ENCODE data around the gene ZWILCH. TPM values are rescaled to one million over a fixed set of nuclear protein-coding genes. Genes with fewer than 3 reads are reported as not detected.

The ZWILCH gene
- total and polyA plus RNA-seq, 2 experiments from 2014 or later: 51.0 to 64.1 TPM

DNA sequence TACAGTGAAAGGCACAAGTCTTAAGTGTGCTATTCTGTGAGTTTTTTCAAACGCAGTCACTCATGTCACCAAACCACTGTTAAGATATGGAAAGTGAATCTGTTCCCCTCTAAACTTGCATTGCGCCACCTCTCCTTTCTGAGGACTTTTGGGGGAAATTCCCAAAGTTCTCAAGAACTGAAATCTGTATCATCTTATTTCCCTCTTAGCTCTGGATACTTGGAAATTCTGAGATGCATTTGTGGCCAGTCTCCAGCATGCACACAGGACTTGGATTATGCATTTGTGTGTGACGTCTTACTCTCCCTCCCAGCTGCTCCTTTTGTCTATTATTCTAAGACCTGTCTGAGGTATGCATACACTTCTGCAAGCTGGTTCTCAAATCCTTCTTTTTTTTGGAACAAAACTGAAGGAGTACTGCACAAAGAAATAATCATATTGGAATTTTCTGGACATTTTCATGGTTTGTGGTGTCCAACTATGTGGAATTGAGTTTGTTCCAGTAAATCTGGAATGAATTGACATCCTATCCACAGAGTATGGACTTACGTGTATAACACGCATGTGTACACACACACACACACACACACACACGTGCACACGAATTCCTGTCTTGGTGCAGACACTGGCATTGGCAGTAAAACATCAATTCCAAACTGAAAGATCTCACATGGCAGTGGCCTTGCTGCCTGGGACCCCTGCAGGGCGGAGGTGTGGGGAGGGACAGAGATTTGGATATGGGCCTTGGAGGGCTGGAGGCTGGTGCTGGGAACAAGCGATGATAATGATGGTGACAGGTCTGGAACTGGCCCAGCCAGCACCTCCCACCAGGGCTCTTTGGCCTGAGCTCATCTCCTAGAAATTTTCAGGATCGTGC lies 68.8 kb downstream of the ZWILCH start (continued):
- TF ChIP-seq EZH2phosphoT487 (IDR thresholded peaks at IDR 0.05; ENCODE audit: unreplicated experiment): no peak
- TF ChIP-seq EZH2 (IDR thresholded peaks at IDR 0.05; ENCODE audit: low read depth, unreplicated experiment): no peak
- TF ChIP-seq, protein P1, sequence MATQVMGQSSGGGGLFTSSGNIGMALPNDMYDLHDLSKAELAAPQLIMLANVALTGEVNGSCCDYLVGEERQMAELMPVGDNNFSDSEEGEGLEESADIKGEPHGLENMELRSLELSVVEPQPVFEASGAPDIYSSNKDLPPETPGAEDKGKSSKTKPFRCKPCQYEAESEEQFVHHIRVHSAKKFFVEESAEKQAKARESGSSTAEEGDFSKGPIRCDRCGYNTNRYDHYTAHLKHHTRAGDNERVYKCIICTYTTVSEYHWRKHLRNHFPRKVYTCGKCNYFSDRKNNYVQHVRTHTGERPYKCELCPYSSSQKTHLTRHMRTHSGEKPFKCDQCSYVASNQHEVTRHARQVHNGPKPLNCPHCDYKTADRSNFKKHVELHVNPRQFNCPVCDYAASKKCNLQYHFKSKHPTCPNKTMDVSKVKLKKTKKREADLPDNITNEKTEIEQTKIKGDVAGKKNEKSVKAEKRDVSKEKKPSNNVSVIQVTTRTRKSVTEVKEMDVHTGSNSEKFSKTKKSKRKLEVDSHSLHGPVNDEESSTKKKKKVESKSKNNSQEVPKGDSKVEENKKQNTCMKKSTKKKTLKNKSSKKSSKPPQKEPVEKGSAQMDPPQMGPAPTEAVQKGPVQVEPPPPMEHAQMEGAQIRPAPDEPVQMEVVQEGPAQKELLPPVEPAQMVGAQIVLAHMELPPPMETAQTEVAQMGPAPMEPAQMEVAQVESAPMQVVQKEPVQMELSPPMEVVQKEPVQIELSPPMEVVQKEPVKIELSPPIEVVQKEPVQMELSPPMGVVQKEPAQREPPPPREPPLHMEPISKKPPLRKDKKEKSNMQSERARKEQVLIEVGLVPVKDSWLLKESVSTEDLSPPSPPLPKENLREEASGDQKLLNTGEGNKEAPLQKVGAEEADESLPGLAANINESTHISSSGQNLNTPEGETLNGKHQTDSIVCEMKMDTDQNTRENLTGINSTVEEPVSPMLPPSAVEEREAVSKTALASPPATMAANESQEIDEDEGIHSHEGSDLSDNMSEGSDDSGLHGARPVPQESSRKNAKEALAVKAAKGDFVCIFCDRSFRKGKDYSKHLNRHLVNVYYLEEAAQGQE (IDR thresholded peaks at IDR 0.05; ENCODE audit: unreplicated experiment): no peak
- TF ChIP-seq, protein P2, sequence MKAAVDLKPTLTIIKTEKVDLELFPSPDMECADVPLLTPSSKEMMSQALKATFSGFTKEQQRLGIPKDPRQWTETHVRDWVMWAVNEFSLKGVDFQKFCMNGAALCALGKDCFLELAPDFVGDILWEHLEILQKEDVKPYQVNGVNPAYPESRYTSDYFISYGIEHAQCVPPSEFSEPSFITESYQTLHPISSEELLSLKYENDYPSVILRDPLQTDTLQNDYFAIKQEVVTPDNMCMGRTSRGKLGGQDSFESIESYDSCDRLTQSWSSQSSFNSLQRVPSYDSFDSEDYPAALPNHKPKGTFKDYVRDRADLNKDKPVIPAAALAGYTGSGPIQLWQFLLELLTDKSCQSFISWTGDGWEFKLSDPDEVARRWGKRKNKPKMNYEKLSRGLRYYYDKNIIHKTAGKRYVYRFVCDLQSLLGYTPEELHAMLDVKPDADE (IDR thresholded peaks at IDR 0.05): no peak

DNA sequence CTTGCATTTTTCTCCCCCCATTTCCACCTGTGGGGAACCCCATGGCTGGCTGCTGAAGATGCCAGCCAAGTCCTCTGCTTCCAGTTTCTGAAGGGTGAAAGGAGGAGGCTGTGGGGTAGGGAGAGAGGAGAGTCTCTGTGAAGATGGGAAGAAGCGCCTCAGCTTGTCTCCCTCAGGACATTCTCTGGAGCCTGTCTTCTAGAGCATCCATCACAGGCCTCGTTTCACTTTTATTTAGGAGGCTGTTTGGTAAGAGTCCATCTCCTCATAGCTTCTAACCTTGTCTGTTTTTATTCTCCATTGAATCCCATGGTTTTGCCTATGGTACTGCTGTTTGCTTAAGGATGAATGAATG lies 69.4 kb downstream of the ZWILCH start:
- no peak overlapping the region for H3K27ac Mint-ChIP-seq
- TF ChIP-seq ZNF114 (CRISPR knock-in tag; IDR thresholded peaks at IDR 0.05) (no peak), CREB1 (CRISPR knock-in tag; IDR thresholded peaks at IDR 0.05; ENCODE audit: low read depth) (no peak), JUNB (IDR thresholded peaks at IDR 0.05; ENCODE audit: unreplicated experiment) (no peak), EZH2phosphoT487 (IDR thresholded peaks at IDR 0.05; ENCODE audit: unreplicated experiment) (no peak), NANOG (IDR thresholded peaks at IDR 0.05; ENCODE audit: borderline replicate concordance) (no peak), EZH2 (IDR thresholded peaks at IDR 0.05; ENCODE audit: low read depth, unreplicated experiment) (no peak), POLR2AphosphoS5 (IDR thresholded peaks at IDR 0.05; ENCODE audit: low read depth) (no peak), ZNF331 (CRISPR knock-in tag; IDR thresholded peaks at IDR 0.05; ENCODE audit: low read depth) (no peak), STAT1 (IDR thresholded peaks at IDR 0.05; ENCODE audit: unreplicated experiment) (no peak)
- TF ChIP-seq, protein P2 (IDR thresholded peaks at IDR 0.05): no peak
- TF ChIP-seq, protein P1 (IDR thresholded peaks at IDR 0.05; ENCODE audit: unreplicated experiment): no peak
- TF ChIP-seq, protein P3, sequence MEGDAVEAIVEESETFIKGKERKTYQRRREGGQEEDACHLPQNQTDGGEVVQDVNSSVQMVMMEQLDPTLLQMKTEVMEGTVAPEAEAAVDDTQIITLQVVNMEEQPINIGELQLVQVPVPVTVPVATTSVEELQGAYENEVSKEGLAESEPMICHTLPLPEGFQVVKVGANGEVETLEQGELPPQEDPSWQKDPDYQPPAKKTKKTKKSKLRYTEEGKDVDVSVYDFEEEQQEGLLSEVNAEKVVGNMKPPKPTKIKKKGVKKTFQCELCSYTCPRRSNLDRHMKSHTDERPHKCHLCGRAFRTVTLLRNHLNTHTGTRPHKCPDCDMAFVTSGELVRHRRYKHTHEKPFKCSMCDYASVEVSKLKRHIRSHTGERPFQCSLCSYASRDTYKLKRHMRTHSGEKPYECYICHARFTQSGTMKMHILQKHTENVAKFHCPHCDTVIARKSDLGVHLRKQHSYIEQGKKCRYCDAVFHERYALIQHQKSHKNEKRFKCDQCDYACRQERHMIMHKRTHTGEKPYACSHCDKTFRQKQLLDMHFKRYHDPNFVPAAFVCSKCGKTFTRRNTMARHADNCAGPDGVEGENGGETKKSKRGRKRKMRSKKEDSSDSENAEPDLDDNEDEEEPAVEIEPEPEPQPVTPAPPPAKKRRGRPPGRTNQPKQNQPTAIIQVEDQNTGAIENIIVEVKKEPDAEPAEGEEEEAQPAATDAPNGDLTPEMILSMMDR (conservative IDR thresholded peaks at IDR 0.05; ENCODE audit: low read depth in 2 of 2): no peak

More for the DNA sequence above, 69.4 kb downstream of the ZWILCH start:
- DNase-seq (ENCODE audit: low spot score) (no peak), ATAC-seq (no peak)
- Mint-ChIP-seq H3K27me3 (ENCODE audit: insufficient read depth, low read depth, poor library complexity) (no peaks in the 10 kb centered on the region), H3K4me3 (no peak overlapping the region), H3K4me1 (no peaks in the 10 kb centered on the region), H3K9me3 (no peaks in the 10 kb centered on the region), H3K36me3 (ENCODE audit: low read depth) (no peaks in the 10 kb centered on the region)
- Histone ChIP-seq H3K27ac (ENCODE audit: low read depth) (no peak overlapping the region), H3K27me3 (ENCODE audit: insufficient read depth) (no peaks in the 10 kb centered on the region), H3K4me1 (ENCODE audit: insufficient read depth) (no peaks in the 10 kb centered on the region), H2AFZ (no peak overlapping the region), H3K9me2 (ENCODE audit: insufficient read depth) (no peaks in the 10 kb centered on the region), H3K79me2 (replicated peaks; ENCODE audit: insufficient read depth) (no peaks in the 10 kb centered on the region), H3K36me3 (ENCODE audit: insufficient read depth) (no peaks in the 10 kb centered on the region), H4K20me1 (replicated peaks; ENCODE audit: insufficient read depth) (no peaks in the 10 kb centered on the region), H3K4me2 (no peak overlapping the region), H3F3A (replicated peaks; ENCODE audit: low read depth) (no peaks in the 10 kb centered on the region), H3K4me3 (no peak overlapping the region)

Data from GM23338 (cell line).